OCI-LY3 (cell line): Measurements from ENCODE around the gene TMEM106B.

Source experiments
- H2AFZ ChIP-seq: fragments of 200-600, 300-600 bp; shearing (Covaris generic); 2 replicates; pipeline ENCODE4 v1.6.0; 2014; ENCODE audit warnings: antibody characterized with exemption, low read depth, low read length
- H3K27ac ChIP-seq: fragments of 200-600, 300-600 bp; sonication (generic); 2 replicates; pipeline ENCODE4 v1.5.1; 2014; ENCODE audit warnings: mild to moderate bottlenecking, low read length, moderate library complexity, mixed read lengths
- H3K27me3 ChIP-seq: fragments of 200-600, 300-600 bp; sonication (generic); 2 replicates; pipeline ENCODE4 v1.6.1; 2014; ENCODE audit warnings: low read depth, low read length, mixed read lengths
- H3K36me3 ChIP-seq: fragments of 200-600, 300-600 bp; sonication (generic); replicated peaks from 2 replicates; pipeline ENCODE3; 2014; ENCODE audit warnings: low read depth, low read length, mixed read lengths
- H3K4me1 ChIP-seq: fragments of 300-600, 200-600 bp; sonication (generic); 2 replicates; pipeline ENCODE4 v1.6.1; 2014; ENCODE audit warnings: low read length, mixed read lengths
- H3K4me2 ChIP-seq: fragments of 200-600, 300-600 bp; sonication (generic); 2 replicates; pipeline ENCODE4 v1.6.1; 2014; ENCODE audit warnings: low read length, mixed read lengths
- H3K4me3 ChIP-seq: fragments of 300-600, 200-600 bp; sonication (generic); 2 replicates; pipeline ENCODE4 v1.5.1; 2014; ENCODE audit warnings: antibody characterized with exemption, mild to moderate bottlenecking, low read length, moderate library complexity
- H3K79me2 ChIP-seq: fragments of 300-600, 200-600 bp; shearing (Covaris generic); 2 replicates; pipeline ENCODE4 v1.6.1; 2014; ENCODE audit warnings: mild to moderate bottlenecking, low read length, mixed read lengths
- H3K9ac ChIP-seq: fragments of 300-600, 200-600 bp; shearing (Covaris generic); 2 replicates; pipeline ENCODE4 v1.6.0; 2014; ENCODE audit warnings: mild to moderate bottlenecking, low read length, moderate library complexity
- H3K9me3 ChIP-seq: fragments of 200-600, 300-600 bp; shearing (Covaris generic); 2 replicates; pipeline ENCODE4 v1.6.1; 2014; ENCODE audit warnings: low read length, mixed read lengths; ENCODE audit not compliant: insufficient read depth
- H4K20me1 ChIP-seq: fragments of 200-600, 300-600 bp; sonication (generic); 2 replicates; pipeline ENCODE4 v1.6.1; 2016; ENCODE audit warnings: low read length, mixed read lengths; ENCODE audit not compliant: insufficient read depth
- CTCF ChIP-seq: fragments of 200-600, 300-600 bp; sonication (generic); IDR thresholded peaks from 2 replicates; pipeline ENCODE4 v1.5.1; 2014; ENCODE audit warnings: antibody characterized with exemption, low read length, low read depth
- EZH2phosphoT487 ChIP-seq: fragments of 200-600 bp; shearing (Covaris generic); IDR thresholded peaks from 2 replicates; pipeline ENCODE4 v1.6.1; 2018; ENCODE audit warnings: antibody characterized with exemption, mixed run types, low read depth

Gene TMEM106B

GRCh38 chr7:12250232-12250631, 39.1 kb downstream of the TMEM106B start:
- Histone ChIP-seq H3K9me3 (no peaks in the 10 kb centered on the region), H3K9ac (no peak overlapping the region), H3K27me3 (no peaks in the 10 kb centered on the region), H3K4me3 (no peak overlapping the region), H3K4me2 (no peak overlapping the region), H3K36me3 (no peaks in the 10 kb centered on the region), H3K27ac (no peak overlapping the region), H2AFZ (no peak overlapping the region), H3K4me1 (peaks cover 2% of the 10 kb centered on the region), H3K79me2 (no peaks in the 10 kb centered on the region), H4K20me1 (no peaks in the 10 kb centered on the region)
- TF ChIP-seq EZH2phosphoT487 (no peak), CTCF (no peak)

- Histone ChIP-seq H3K4me2 (no peak overlapping the region), H3K4me1 (peaks cover 30% of the 10 kb centered on the region), H3K9me3 (no peaks in the 10 kb centered on the region), H3K4me3 (no peak overlapping the region), H4K20me1 (no peaks in the 10 kb centered on the region), H3K27me3 (peaks cover 24% of the 10 kb centered on the region), H2AFZ (no peak overlapping the region), H3K9ac (no peak overlapping the region), H3K36me3 (peaks cover 4% of the 10 kb centered on the region), H3K79me2 (no peaks in the 10 kb centered on the region), H3K27ac (no peak overlapping the region)
- TF ChIP-seq CTCF, result no peak
- TF ChIP-seq EZH2phosphoT487, result no peak
Observed at GRCh38 chr7:12256090-12256489, 45.0 kb downstream of the TMEM106B start.

- TF ChIP-seq CTCF (no peak), EZH2phosphoT487 (peak; percentile 82; the same call in 1 of the 2 replicates)
- Histone ChIP-seq H3K4me2 (peak overlapping the region; percentile 61), H4K20me1 (no peaks in the 10 kb centered on the region), H3K27me3 (peaks cover 24% of the 10 kb centered on the region), H3K36me3 (peaks cover 4% of the 10 kb centered on the region), H3K9me3 (no peaks in the 10 kb centered on the region), H3K4me1 (peaks cover 30% of the 10 kb centered on the region), H3K79me2 (no peaks in the 10 kb centered on the region), H2AFZ (no peak overlapping the region), H3K27ac (peak overlapping the region; percentile 39), H3K9ac (no peak overlapping the region), H3K4me3 (peak overlapping the region; percentile 35; the same call in 1 of the 2 replicates)
Observed at GRCh38 chr7:12257582-12257981, 46.5 kb downstream of the TMEM106B start.

- H3K27me3 ChIP-seq, result peaks cover 24% of the 10 kb centered on the region
- no peaks in the 10 kb centered on the region for H3K9me3 ChIP-seq
- no peak overlapping the region for H3K4me3 ChIP-seq
- no peak overlapping the region for H2AFZ ChIP-seq
- no peaks in the 10 kb centered on the region for H4K20me1 ChIP-seq
- TF ChIP-seq EZH2phosphoT487 (no peak), CTCF (no peak)
- H3K4me2 ChIP-seq, result peak overlapping the region; percentile 61
- H3K4me1 ChIP-seq, result peaks cover 30% of the 10 kb centered on the region
- H3K9ac ChIP-seq, result no peak overlapping the region
- H3K27ac ChIP-seq, result no peak overlapping the region
- H3K36me3 ChIP-seq, result peaks cover 4% of the 10 kb centered on the region
- H3K79me2 ChIP-seq, result no peaks in the 10 kb centered on the region
Observed at GRCh38 chr7:12258074-12258473, 47.0 kb downstream of the TMEM106B start.
